ENCODE data around the gene PIK3CA. TPM values are rescaled to one million over a fixed set of nuclear protein-coding genes. Genes with fewer than 3 reads are reported as not detected.
A peak's percentile ranks its signal among the peaks of the same experiment; 100 is the strongest.
"Not testable (repeated sequence)": the region's sequence is repeated elsewhere in the genome, so short reads cannot be mapped to it uniquely, and the experiment has no call there.

The PIK3CA gene
- total RNA-seq, 1 donor from 2014 or later: 30.6 TPM

DNA sequence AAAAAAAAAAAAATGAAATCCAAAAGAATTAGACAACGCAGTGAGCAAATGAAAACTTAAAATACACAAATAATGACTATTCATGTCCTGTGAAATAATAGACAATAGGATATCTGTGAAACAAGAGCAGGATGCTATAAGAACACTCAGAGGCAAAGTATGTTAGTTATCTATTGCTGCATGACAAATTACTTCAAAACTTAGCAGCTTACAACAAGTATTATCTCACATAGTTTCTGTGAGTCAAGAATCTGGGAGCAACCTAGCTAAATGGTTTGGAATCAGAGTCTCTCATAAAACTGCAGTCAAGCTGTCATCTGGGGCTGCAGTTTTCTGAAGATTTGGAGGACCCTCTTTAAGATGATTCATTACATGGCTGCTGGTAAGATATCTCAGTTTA is 40.1 kb upstream of the PIK3CA start:
- no peak for ATAC-seq
- no peak overlapping the region for H3K4me3 ChIP-seq
- TF ChIP-seq, protein P1, sequence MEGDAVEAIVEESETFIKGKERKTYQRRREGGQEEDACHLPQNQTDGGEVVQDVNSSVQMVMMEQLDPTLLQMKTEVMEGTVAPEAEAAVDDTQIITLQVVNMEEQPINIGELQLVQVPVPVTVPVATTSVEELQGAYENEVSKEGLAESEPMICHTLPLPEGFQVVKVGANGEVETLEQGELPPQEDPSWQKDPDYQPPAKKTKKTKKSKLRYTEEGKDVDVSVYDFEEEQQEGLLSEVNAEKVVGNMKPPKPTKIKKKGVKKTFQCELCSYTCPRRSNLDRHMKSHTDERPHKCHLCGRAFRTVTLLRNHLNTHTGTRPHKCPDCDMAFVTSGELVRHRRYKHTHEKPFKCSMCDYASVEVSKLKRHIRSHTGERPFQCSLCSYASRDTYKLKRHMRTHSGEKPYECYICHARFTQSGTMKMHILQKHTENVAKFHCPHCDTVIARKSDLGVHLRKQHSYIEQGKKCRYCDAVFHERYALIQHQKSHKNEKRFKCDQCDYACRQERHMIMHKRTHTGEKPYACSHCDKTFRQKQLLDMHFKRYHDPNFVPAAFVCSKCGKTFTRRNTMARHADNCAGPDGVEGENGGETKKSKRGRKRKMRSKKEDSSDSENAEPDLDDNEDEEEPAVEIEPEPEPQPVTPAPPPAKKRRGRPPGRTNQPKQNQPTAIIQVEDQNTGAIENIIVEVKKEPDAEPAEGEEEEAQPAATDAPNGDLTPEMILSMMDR (IDR thresholded peaks at IDR 0.05): no peak
- H3K27ac ChIP-seq: no peak overlapping the region
- intact Hi-C loops (cut with DNase I): no loop called here
- no peaks in the 10 kb centered on the region for H3K27me3 ChIP-seq
- no peaks in the 10 kb centered on the region for H3K9me3 ChIP-seq
- no peak for DNase-seq
- H3K4me1 ChIP-seq: no peaks in the 10 kb centered on the region
- no peaks in the 10 kb centered on the region for H3K36me3 ChIP-seq

DNA sequence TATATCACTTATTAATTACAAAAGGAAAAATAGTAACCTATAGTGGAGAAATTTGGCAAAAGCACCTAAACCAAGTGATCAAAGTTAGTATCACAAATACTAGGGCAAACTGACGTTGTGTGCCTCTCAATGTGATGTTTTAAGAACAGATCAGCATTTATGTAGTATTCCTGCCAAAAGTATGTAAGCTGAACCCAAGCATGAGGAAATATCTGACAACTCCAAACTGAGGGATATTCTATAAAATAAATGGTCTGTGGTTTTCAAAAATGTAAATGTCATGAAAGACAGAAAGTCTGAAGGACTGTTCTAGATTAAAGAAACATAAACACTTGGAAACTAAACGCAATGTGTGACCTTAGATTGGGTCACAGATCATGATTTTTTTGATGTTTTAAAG is 34.3 kb upstream of the PIK3CA start:
- DNase-seq: no peak
- Histone ChIP-seq H3K9me3 (no peaks in the 10 kb centered on the region), H3K4me3 (no peak overlapping the region), H3K27me3 (no peaks in the 10 kb centered on the region), H3K36me3 (no peaks in the 10 kb centered on the region), H3K4me1 (no peaks in the 10 kb centered on the region), H3K27ac (no peak overlapping the region)
- ATAC-seq: no peak
- TF ChIP-seq, protein P1 (IDR thresholded peaks at IDR 0.05): no peak
- intact Hi-C loops (cut with DNase I): no loop called here

DNA sequence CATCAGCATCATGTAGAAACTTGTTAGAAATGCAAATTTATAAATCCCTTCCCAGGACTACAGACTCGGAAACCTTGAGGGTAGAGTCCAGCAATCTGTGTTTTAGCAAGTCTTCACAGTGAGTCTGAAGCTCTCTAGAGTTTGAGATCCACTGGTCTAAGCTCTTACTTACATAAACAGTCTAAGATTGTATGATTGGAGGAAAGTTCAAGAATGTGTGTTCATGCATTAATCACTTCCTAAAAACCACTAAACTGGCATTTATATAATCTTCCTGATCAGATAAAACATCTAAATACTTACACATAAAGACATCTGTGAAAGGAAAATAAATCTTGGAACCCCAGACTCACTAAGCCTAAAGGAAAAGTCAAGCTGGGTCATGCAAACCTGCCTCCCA is 32.7 kb upstream of the PIK3CA start:
- H3K4me1 ChIP-seq; H3K27me3 ChIP-seq; H3K27ac ChIP-seq; H3K36me3 ChIP-seq; intact Hi-C loops (cut with DNase I); H3K9me3 ChIP-seq; ATAC-seq; DNase-seq; H3K4me3 ChIP-seq: not testable (repeated sequence)

DNA sequence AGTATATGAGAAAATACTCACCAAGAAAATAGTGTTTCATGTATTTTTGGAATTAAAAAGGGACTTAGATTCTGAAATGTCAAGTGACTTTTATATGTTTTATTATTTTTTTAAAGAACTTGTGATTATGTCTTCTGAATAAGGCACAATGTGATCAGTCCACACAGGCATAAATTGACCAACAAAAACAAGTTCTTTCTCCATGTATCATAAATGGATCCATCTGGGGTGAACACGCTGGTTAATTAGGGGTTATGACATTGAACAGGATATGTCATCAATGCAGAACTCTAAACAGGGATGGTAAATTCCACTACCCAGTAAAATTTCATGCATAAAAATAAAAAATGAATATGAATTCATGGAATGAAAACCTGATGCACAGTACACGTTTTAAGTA is 31.3 kb upstream of the PIK3CA start:
- Histone ChIP-seq H3K36me3 (no peaks in the 10 kb centered on the region), H3K4me1 (no peaks in the 10 kb centered on the region), H3K9me3 (no peaks in the 10 kb centered on the region), H3K27ac (no peak overlapping the region), H3K27me3 (no peaks in the 10 kb centered on the region), H3K4me3 (no peak overlapping the region)
- DNase-seq (no peak), ATAC-seq (no peak)
- TF ChIP-seq, protein P1 (IDR thresholded peaks at IDR 0.05): no peak
- intact Hi-C loops (cut with DNase I): no loop called here

DNA sequence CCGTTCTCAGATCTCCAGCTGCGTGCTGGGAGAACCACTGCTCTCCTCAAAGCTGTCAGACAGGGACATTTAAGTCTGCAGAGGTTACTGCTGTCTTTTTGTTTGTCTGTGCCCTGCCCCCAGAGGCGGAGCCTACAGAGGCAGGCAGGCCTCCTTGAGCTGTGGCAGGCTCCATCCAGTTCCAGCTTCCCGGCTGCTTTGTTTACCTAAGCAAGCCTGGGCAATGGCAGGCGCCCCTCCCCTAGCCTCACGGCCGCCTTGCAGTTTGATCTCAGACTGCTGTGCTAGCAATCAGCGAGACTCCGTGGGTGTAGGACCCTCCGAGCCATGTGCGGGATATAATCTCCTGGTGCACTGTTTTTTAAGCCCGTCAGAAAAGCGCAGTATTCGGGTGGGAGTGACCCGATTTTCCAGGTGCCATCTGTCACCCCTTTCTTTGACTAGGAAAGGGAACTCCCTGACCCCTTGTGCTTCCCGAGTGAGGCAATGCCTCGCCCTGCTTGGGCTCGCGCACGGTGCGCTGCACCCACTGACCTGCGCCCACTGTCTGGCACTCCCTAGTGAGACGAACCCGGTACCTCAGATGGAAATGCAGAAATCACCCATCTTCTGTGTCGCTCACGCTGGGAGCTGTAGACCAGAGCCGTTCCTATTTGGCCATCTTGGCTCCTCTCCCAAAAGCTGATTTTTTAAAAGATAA is 15.8 kb upstream of the PIK3CA start:
- ATAC-seq; H3K27me3 ChIP-seq; H3K4me3 ChIP-seq; H3K36me3 ChIP-seq; H3K4me1 ChIP-seq; H3K9me3 ChIP-seq; intact Hi-C loops (cut with DNase I); H3K27ac ChIP-seq: not testable (repeated sequence)
- peak; percentile 78 for DNase-seq

DNA sequence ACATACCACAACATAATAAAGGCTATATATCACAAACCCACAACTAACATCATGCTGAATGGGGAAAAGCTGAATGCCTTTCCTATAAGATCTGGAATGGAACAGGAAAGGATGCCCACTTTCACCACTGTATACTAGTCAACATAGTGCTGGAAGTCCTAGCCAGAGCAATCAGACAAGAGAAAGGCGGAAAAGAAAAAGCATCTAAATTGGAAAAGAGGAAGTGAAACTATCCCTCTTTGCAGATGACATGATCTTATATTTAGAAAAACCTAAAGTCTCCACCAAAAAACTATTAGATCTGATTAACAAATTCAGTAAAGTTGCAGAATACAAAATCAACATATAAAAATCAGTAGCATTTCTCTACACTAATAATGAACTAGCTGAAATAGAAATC is 14.6 kb upstream of the PIK3CA start:
- H3K27ac ChIP-seq: no peak overlapping the region
- TF ChIP-seq, protein P1 (IDR thresholded peaks at IDR 0.05): no peak
- no peaks in the 10 kb centered on the region for H3K27me3 ChIP-seq
- no peaks in the 10 kb centered on the region for H3K4me1 ChIP-seq
- H3K4me3 ChIP-seq: no peak overlapping the region
- intact Hi-C loops (cut with DNase I): no loop called here
- H3K9me3 ChIP-seq: no peaks in the 10 kb centered on the region
- ATAC-seq: no peak
- no peak for DNase-seq
- no peaks in the 10 kb centered on the region for H3K36me3 ChIP-seq

DNA sequence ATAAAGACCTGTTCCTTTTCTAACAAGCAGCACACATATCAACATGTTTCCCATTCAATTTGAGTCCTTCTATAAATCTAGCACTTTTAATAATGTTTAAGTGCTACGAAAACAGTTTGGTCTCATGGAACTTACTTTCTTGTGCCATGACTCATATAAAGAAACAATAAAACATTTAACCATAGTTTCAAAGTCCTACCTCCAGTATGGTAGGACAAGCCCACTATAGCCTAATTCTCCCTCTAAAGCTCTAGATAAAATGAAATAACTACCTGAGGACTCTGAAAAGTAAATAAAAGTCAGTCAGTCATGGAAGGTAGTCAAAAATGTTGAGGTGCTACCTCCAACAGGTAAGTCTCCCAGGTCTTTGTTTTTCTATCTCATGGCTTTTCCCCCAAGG is 12.0 kb upstream of the PIK3CA start:
- TF ChIP-seq, protein P1 (IDR thresholded peaks at IDR 0.05): no peak
- no peak for DNase-seq
- Histone ChIP-seq H3K27ac (no peak overlapping the region), H3K27me3 (no peaks in the 10 kb centered on the region), H3K4me1 (no peaks in the 10 kb centered on the region), H3K4me3 (no peak overlapping the region), H3K9me3 (no peaks in the 10 kb centered on the region), H3K36me3 (no peaks in the 10 kb centered on the region)
- no peak for ATAC-seq
- intact Hi-C loops (cut with DNase I): no loop called here
